SK-N-SH treated with all-trans-retinoic acid at 6 μM for 48 hours (cell line): ENCODE data around the gene SLC7A8.

ENCODE experiments used
- ATAC-seq: fragments of 200-7000 bp; cut with Tn5 transposase; 3 replicates; pipeline ENCODE4 v1.9.1; 2020; ENCODE audit warnings: mild to moderate bottlenecking, moderate library complexity
- ARNTL ChIP-seq: fragments of 450-650 bp; formaldehyde crosslinking; IDR thresholded peaks from 2 replicates; pipeline ENCODE4 v1.5.0; 2020; ENCODE audit warnings: low read depth, mild to moderate bottlenecking, moderate library complexity, borderline replicate concordance
- BACH2 ChIP-seq: fragments of 250-450 bp; sonication (Bioruptor Pico); IDR thresholded peaks from 2 replicates; pipeline ENCODE4 v1.9.0; 2021; ENCODE audit warnings: mild to moderate bottlenecking, borderline replicate concordance
- CREB5 ChIP-seq: fragments of 250-450 bp; sonication (Bioruptor Pico); IDR thresholded peaks from 2 replicates; pipeline ENCODE4 v1.5.1; 2020; ENCODE audit warnings: low read depth, mild to moderate bottlenecking, moderate library complexity
- CSDC2 ChIP-seq: fragments of 250-450 bp; sonication (Bioruptor Pico); IDR thresholded peaks from 2 replicates; pipeline ENCODE4 v1.5.0; 2020; ENCODE audit warnings: mild to moderate bottlenecking, moderate library complexity
- ESRRG ChIP-seq: fragments of 250-450 bp; sonication (Bioruptor Pico); IDR thresholded peaks from 2 replicates; pipeline ENCODE4 v1.6.1; 2021; ENCODE audit warnings: mild to moderate bottlenecking
- GLIS3 ChIP-seq: fragments of 250-450 bp; sonication (Bioruptor Pico); IDR thresholded peaks from 2 replicates; pipeline ENCODE4 v1.5.0; 2020; ENCODE audit warnings: mild to moderate bottlenecking, moderate library complexity
- ISL1 ChIP-seq: fragments of 250-450 bp; sonication (Bioruptor Pico); IDR thresholded peaks from 2 replicates; pipeline ENCODE4 v2.1.2; 2022; ENCODE audit warnings: mild to moderate bottlenecking, moderate library complexity
- PATZ1 ChIP-seq: fragments of 250-450 bp; sonication (Bioruptor Pico); IDR thresholded peaks from 2 replicates; pipeline ENCODE4 v1.8.0; 2020; ENCODE audit warnings: mild to moderate bottlenecking, moderate library complexity, borderline replicate concordance
- PPARA ChIP-seq: fragments of 250-450 bp; sonication (Bioruptor Pico); IDR thresholded peaks from 2 replicates; pipeline ENCODE4 v1.5.0; 2020; ENCODE audit warnings: mild to moderate bottlenecking, borderline replicate concordance
- RARB ChIP-seq: fragments of 250-450 bp; sonication (Bioruptor Pico); IDR thresholded peaks from 2 replicates; pipeline ENCODE4 v1.8.0; 2021; ENCODE audit warnings: mild to moderate bottlenecking, moderate library complexity
- SNAI2 ChIP-seq: fragments of 250-450 bp; sonication (Bioruptor Pico); IDR thresholded peaks from 2 replicates; pipeline ENCODE4 v1.5.0; 2020; ENCODE audit warnings: mild to moderate bottlenecking, moderate library complexity
- TCF4 ChIP-seq: fragments of 250-450 bp; sonication (Bioruptor Pico); IDR thresholded peaks from 2 replicates; pipeline ENCODE4 v1.8.0; 2021; ENCODE audit warnings: mild to moderate bottlenecking, moderate library complexity, borderline replicate concordance
- TOX ChIP-seq: fragments of 250-450 bp; sonication (Bioruptor Pico); IDR thresholded peaks from 2 replicates; pipeline ENCODE4 v1.8.0; 2021; ENCODE audit warnings: mild to moderate bottlenecking, moderate library complexity, borderline replicate concordance
- ZC3H10 ChIP-seq: fragments of 250-450 bp; sonication (Bioruptor Pico); IDR thresholded peaks from 2 replicates; pipeline ENCODE4 v1.5.1; 2021; ENCODE audit warnings: mild to moderate bottlenecking, moderate library complexity
- ZFP3 ChIP-seq: fragments of 250-450 bp; sonication (Bioruptor Pico); IDR thresholded peaks from 2 replicates; pipeline ENCODE4 v1.5.0; 2020; ENCODE audit warnings: mild to moderate bottlenecking, moderate library complexity
- ZFP30 ChIP-seq: fragments of 450-650 bp; formaldehyde crosslinking; IDR thresholded peaks from 2 replicates; pipeline ENCODE4 v1.5.0; 2022; ENCODE audit warnings: mild to moderate bottlenecking, moderate library complexity
- ZNF565 ChIP-seq: fragments of 450-650 bp; formaldehyde crosslinking; conservative IDR thresholded peaks from 2 replicates; pipeline ENCODE4 v1.5.0; 2020; ENCODE audit warnings: low read depth, mild to moderate bottlenecking, moderate library complexity
- ZNF70 ChIP-seq: fragments of 450-650 bp; formaldehyde crosslinking; IDR thresholded peaks from 2 replicates; pipeline ENCODE4 v1.5.0; 2020; ENCODE audit warnings: mild to moderate bottlenecking, moderate library complexity
- ZNF8 ChIP-seq: fragments of 450-650 bp; formaldehyde crosslinking; IDR thresholded peaks from 2 replicates; pipeline ENCODE4 v1.5.0; 2020; ENCODE audit warnings: mild to moderate bottlenecking, moderate library complexity
- TF ChIP-seq, protein P1 (sequence below): fragments of 250-450 bp; sonication (Bioruptor Pico); IDR thresholded peaks from 2 replicates; pipeline ENCODE4 v1.5.0; 2020; ENCODE audit warnings: mild to moderate bottlenecking, moderate library complexity
- TF ChIP-seq, protein P2 (sequence below): fragments of 250-450 bp; sonication (Bioruptor Pico); IDR thresholded peaks from 2 replicates; pipeline ENCODE4 v1.5.1; 2021; ENCODE audit warnings: mild to moderate bottlenecking, moderate library complexity

SLC7A8 gene

GRCh38 chr14:23101986-23102625 is 81.4 kb downstream of the SLC7A8 start:
- no peak for ATAC-seq
- TF ChIP-seq TCF4 (CRISPR knock-in tag) (no peak), PPARA (no peak), ESRRG (CRISPR knock-in tag) (no peak), ZNF70 (CRISPR knock-in tag) (no peak), ARNTL (no peak), CREB5 (CRISPR knock-in tag) (no peak), ZFP3 (no peak)
- TF ChIP-seq, protein P1, sequence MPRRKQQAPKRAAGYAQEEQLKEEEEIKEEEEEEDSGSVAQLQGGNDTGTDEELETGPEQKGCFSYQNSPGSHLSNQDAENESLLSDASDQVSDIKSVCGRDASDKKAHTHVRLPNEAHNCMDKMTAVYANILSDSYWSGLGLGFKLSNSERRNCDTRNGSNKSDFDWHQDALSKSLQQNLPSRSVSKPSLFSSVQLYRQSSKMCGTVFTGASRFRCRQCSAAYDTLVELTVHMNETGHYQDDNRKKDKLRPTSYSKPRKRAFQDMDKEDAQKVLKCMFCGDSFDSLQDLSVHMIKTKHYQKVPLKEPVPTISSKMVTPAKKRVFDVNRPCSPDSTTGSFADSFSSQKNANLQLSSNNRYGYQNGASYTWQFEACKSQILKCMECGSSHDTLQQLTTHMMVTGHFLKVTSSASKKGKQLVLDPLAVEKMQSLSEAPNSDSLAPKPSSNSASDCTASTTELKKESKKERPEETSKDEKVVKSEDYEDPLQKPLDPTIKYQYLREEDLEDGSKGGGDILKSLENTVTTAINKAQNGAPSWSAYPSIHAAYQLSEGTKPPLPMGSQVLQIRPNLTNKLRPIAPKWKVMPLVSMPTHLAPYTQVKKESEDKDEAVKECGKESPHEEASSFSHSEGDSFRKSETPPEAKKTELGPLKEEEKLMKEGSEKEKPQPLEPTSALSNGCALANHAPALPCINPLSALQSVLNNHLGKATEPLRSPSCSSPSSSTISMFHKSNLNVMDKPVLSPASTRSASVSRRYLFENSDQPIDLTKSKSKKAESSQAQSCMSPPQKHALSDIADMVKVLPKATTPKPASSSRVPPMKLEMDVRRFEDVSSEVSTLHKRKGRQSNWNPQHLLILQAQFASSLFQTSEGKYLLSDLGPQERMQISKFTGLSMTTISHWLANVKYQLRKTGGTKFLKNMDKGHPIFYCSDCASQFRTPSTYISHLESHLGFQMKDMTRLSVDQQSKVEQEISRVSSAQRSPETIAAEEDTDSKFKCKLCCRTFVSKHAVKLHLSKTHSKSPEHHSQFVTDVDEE (CRISPR knock-in tag): no peak

DNA sequence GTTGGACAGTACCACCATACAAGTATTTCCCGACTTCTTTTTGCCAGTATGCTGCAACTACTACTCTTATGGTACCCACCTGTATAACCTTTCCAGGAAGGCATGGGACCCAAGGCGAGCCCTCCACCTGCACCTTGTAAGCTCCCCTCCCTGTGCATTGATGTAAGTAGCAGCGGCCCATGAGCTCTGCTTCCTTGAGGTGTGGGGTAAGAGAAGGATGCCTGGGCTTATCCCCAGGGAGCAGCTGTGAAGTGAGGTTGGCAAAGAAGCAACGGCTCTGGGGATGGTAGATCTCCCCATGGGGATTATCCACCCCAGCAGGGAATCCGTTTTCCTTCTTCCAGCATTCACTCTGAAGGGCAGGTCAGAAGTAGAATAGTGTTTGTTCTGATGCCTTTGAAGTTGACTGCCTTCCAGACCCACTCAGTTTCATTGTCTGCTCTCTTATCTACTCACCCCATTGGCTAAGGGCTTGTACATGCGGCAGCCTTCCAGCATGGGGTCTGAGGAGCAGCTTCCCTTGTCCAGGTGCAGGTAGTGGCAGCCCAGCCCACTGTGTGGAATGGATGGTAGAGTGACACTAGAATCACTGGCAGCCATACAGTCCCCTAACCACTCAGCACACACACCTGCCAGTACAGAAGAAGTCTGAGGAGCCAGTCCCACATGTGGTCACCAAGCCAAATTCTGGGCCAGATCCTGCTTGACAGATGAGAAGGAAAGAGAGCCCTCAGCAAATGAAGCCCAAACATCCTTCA is 82.1 kb downstream of the SLC7A8 start:
- TF ChIP-seq, protein P2, sequence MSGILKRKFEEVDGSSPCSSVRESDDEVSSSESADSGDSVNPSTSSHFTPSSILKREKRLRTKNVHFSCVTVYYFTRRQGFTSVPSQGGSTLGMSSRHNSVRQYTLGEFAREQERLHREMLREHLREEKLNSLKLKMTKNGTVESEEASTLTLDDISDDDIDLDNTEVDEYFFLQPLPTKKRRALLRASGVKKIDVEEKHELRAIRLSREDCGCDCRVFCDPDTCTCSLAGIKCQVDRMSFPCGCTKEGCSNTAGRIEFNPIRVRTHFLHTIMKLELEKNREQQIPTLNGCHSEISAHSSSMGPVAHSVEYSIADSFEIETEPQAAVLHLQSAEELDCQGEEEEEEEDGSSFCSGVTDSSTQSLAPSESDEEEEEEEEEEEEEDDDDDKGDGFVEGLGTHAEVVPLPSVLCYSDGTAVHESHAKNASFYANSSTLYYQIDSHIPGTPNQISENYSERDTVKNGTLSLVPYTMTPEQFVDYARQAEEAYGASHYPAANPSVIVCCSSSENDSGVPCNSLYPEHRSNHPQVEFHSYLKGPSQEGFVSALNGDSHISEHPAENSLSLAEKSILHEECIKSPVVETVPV: no peak
- no peak; the same call in 2 of the 3 replicates for ATAC-seq

DNA sequence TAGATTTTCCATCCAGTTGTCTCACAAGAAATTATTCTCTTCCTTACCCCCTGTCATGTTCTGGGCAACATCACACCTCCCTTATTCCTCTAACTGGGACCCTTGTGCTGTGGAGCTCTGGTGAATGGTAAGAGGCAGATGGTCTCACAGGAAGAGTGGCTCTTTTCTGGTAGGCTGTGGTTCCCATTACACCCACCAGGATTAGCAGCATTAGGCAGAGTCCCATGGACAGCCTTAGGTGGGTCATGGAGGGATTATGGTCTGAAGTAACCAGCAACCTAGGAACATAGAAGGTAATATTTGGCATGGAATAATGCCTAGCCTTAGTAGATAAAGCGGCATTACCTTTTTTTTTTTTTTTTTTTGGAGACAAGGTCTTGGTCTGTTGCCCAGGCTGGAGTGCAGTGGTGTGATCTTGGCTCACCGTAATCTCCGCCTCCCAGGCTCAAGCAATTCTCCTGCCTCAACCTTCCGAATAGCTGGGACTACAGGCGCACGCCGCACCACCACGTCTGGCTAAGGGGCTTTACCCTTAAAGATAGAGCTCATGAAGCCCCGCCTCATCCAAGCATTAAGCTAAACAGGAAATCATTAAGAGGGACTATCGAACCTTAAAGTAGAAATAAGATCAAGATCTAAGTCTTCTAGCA is 84.1 kb downstream of the SLC7A8 start:
- ATAC-seq: no peak
- TF ChIP-seq ZC3H10 (CRISPR knock-in tag) (no peak), RARB (CRISPR knock-in tag) (no peak), PATZ1 (CRISPR knock-in tag) (no peak), ZFP30 (CRISPR knock-in tag) (no peak), GLIS3 (CRISPR knock-in tag) (no peak), BACH2 (no peak), ZNF70 (CRISPR knock-in tag) (no peak), CREB5 (CRISPR knock-in tag) (no peak), ZFP3 (no peak), SNAI2 (CRISPR knock-in tag) (no peak)

- ATAC-seq: no peak
- TF ChIP-seq ZC3H10 (CRISPR knock-in tag) (no peak), ZFP3 (no peak), ISL1 (CRISPR knock-in tag) (no peak), ZNF565 (CRISPR knock-in tag) (no peak), ZFP30 (CRISPR knock-in tag) (no peak), TOX (CRISPR knock-in tag) (no peak), ZNF8 (CRISPR knock-in tag) (no peak), TCF4 (CRISPR knock-in tag) (no peak), ARNTL (no peak), SNAI2 (CRISPR knock-in tag) (no peak), BACH2 (no peak), CSDC2 (CRISPR knock-in tag) (no peak)
- TF ChIP-seq, protein P2: no peak
- TF ChIP-seq, protein P1 (CRISPR knock-in tag): no peak
Measured at GRCh38 chr14:23097786-23098185, 85.7 kb downstream of the SLC7A8 start.
